ENCODE results near the gene RALGPS2. TPM values are rescaled to one million over a fixed set of nuclear protein-coding genes. Genes with fewer than 3 reads are reported as not detected.

The RALGPS2 gene
- polyA plus RNA-seq, 1 experiment = 67.2 TPM

DNA sequence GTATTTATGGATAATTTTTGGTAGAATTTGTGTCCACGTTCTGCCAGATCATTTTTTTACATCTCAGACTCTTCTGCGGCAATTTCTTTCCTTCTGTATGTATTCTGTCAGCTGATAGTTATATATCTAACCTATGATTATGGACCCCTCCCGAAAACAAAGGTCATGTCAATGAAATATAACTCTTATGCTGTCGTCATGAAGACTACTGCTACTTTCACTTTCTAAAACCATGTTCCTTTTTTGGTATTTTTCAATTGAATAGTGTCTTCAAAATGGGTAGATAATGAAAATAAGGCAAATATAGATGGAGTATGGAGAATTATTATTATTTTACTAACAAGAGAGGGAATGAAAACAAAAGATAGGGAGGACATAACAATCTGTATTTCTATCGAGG lies 142.6 kb downstream of the RALGPS2 start:
- H3K27ac ChIP-seq (ENCODE audit: low read depth, low read length) = no peak overlapping the region
- ChIA-PET CTCF (no interaction called here), POLR2A (no interaction called here)
- no peaks in the 10 kb centered on the region for H3K9me3 ChIP-seq (ENCODE audit: control insufficient read depth, insufficient read depth, low read length)
- peak overlapping the region; percentile 5; the same call in 1 of the 2 replicates for H3K4me3 ChIP-seq (ENCODE audit: low read depth, low read length)
- no peak for DNase-seq (ENCODE audit: low read depth, low spot score)
- no peaks in the 10 kb centered on the region for H3K27me3 ChIP-seq (ENCODE audit: control insufficient read depth, insufficient read depth, low read length)
- no peak for TF ChIP-seq CTCF (IDR thresholded peaks at IDR 0.05; ENCODE audit: low read depth, low read length)

DNA sequence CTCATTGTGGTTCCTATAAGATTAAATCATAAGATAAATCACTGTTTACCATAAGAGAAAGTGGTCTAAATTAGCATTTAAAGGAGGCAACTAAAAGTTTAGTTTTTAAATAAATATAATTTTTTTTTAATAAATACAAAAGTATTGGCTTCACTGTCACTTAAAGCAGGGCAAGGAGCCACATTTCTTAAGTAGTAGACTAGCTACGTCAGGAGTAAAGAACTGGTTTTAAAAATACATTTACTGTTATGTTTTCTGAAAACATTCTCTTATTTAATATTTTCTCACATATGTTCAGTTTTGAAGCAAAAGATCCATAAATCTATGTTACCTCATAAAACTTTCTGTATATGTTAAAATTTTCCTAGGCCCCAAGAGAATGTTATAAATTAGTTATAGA lies 143.7 kb downstream of the RALGPS2 start:
- Histone ChIP-seq H3K4me3 (ENCODE audit: low read depth, low read length) (no peak overlapping the region), H3K27ac (ENCODE audit: low read depth, low read length) (no peak overlapping the region), H3K9me3 (ENCODE audit: control insufficient read depth, insufficient read depth, low read length) (no peaks in the 10 kb centered on the region), H3K27me3 (ENCODE audit: control insufficient read depth, insufficient read depth, low read length) (no peaks in the 10 kb centered on the region)
- no peak for DNase-seq (ENCODE audit: low read depth, low spot score)
- ChIA-PET CTCF (no interaction called here), POLR2A (no interaction called here)
- TF ChIP-seq CTCF (IDR thresholded peaks at IDR 0.05; ENCODE audit: low read depth, low read length) = no peak

- POLR2A ChIA-PET = no interaction called here
- no peaks in the 10 kb centered on the region for H3K27me3 ChIP-seq (ENCODE audit: control insufficient read depth, insufficient read depth, low read length)
- CTCF ChIA-PET = interaction anchor here (0.8 kb wide), 1 partner anchor 569 kb away, joined by 3 read pairs; no protein-coding TSS in a partner anchor
- no peak for DNase-seq (ENCODE audit: low read depth, low spot score)
- no peak for TF ChIP-seq CTCF (IDR thresholded peaks at IDR 0.05; ENCODE audit: low read depth, low read length)
- no peak overlapping the region for H3K27ac ChIP-seq (ENCODE audit: low read depth, low read length)
- H3K9me3 ChIP-seq (ENCODE audit: control insufficient read depth, insufficient read depth, low read length) = no peaks in the 10 kb centered on the region
- no peak overlapping the region for H3K4me3 ChIP-seq (ENCODE audit: low read depth, low read length)
Observed at GRCh38 chr1:178869119-178869697, 144.2 kb downstream of the RALGPS2 start.

- Histone ChIP-seq H3K27me3 (ENCODE audit: control insufficient read depth, insufficient read depth, low read length) (no peaks in the 10 kb centered on the region), H3K4me3 (ENCODE audit: low read depth, low read length) (no peak overlapping the region), H3K9me3 (ENCODE audit: control insufficient read depth, insufficient read depth, low read length) (no peaks in the 10 kb centered on the region), H3K27ac (ENCODE audit: low read depth, low read length) (no peak overlapping the region)
- no peak for DNase-seq (ENCODE audit: low read depth, low spot score)
- CTCF ChIA-PET = interaction anchor here (0.8 to 3.2 kb wide), 2 partner anchors 133 to 570 kb away, joined by 3 to 14 read pairs; no protein-coding TSS in a partner anchor
- no peak for TF ChIP-seq CTCF (IDR thresholded peaks at IDR 0.05; ENCODE audit: low read depth, low read length)
- POLR2A ChIA-PET = no interaction called here
Observed at GRCh38 chr1:178870221-178870620, 145.2 kb downstream of the RALGPS2 start.

DNA sequence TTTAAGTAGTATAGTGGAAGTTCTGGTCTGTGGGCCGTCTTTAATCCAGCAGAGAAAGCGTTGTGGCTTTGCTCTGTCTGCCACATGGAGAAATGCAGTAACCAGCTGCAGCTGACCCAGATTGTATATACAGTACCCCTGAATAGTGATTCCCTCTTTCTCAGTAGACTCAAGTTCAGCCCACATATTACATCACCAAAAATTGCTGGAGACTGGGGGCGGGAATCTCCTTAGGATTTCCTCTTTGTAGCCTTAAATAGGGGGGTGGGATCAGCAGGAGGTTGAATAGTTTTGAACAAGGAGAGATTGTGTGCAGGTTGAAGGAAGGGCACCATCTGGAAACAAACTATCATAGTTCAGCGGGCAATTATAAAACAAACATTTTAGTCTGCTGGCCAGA lies 145.9 kb downstream of the RALGPS2 start, which contains the start of gene ANGPTL1:
TSS of gene ANGPTL1 (minus strand) at position 134 of the 400 bp plus-strand sequence. CDS start 5,301 bp downstream, outside the sequence.
- CTCF ChIA-PET = interaction anchor here (0.6 to 3.2 kb wide), 4 partner anchors 9 to 639 kb away, joined by 3 to 14 read pairs (median 4); no protein-coding TSS in a partner anchor
- H3K4me3 ChIP-seq (ENCODE audit: low read depth, low read length) = peak within 1 kb of the TSS; percentile 3; the same call in 1 of the 2 replicates
- no peaks in the 10 kb centered on the region for H3K9me3 ChIP-seq (ENCODE audit: control insufficient read depth, insufficient read depth, low read length)
- DNase-seq (ENCODE audit: low read depth, low spot score) = peak; percentile 39
- POLR2A ChIA-PET = interaction anchor here (0.9 kb wide), 1 partner anchor 91 kb away, joined by 3 read pairs; no protein-coding TSS in a partner anchor
- no peak within 1 kb of the TSS for H3K27ac ChIP-seq (ENCODE audit: low read depth, low read length)
- TF ChIP-seq CTCF (IDR thresholded peaks at IDR 0.05; ENCODE audit: low read depth, low read length) = no peak
- no peaks in the 10 kb centered on the region for H3K27me3 ChIP-seq (ENCODE audit: control insufficient read depth, insufficient read depth, low read length)

All from AG04450 (cell line).